H54 (cell line): ENCODE results near the gene PGAM2.

Experiments used
- DNase-seq: peaks from one replicate; pipeline ENCODE4 v3.0.0; 2011; ENCODE audit warnings: low spot score, mixed read lengths; ENCODE audit not compliant: insufficient read length
- FAIRE-seq: peaks from 3 replicates; lab custom pipeline; 2011; peaks lifted over from hg19 to GRCh38; lab: Jason Lieb, UNC
- POLR2A ChIP-seq: IDR thresholded peaks from 2 replicates; pipeline ENCODE4 v1.6.1; 2011; ENCODE audit warnings: low read depth, mild to moderate bottlenecking, low read length

PGAM2 gene

DNA sequence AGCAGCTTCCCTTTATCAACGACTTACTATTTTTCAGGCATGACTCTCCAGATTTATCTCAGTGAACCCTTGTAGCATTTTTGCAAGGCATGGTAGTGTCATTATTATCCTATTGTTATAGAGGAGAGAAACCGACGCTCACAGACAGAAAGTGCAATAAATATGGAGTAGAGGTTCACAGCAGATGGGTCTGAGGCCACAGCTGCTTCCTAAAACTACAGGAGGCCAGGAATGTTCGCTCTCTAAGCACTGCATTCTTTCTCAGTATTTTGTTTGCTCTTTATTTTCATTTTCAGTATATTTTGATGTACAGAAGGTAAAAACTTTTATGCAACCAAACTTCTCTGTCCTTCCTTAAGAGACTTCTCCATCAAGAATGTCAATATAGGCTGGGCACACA, 34.3 kb upstream of the PGAM2 start:
- FAIRE-seq (no peak), DNase-seq (no peak)
- TF ChIP-seq POLR2A = no peak

DNA sequence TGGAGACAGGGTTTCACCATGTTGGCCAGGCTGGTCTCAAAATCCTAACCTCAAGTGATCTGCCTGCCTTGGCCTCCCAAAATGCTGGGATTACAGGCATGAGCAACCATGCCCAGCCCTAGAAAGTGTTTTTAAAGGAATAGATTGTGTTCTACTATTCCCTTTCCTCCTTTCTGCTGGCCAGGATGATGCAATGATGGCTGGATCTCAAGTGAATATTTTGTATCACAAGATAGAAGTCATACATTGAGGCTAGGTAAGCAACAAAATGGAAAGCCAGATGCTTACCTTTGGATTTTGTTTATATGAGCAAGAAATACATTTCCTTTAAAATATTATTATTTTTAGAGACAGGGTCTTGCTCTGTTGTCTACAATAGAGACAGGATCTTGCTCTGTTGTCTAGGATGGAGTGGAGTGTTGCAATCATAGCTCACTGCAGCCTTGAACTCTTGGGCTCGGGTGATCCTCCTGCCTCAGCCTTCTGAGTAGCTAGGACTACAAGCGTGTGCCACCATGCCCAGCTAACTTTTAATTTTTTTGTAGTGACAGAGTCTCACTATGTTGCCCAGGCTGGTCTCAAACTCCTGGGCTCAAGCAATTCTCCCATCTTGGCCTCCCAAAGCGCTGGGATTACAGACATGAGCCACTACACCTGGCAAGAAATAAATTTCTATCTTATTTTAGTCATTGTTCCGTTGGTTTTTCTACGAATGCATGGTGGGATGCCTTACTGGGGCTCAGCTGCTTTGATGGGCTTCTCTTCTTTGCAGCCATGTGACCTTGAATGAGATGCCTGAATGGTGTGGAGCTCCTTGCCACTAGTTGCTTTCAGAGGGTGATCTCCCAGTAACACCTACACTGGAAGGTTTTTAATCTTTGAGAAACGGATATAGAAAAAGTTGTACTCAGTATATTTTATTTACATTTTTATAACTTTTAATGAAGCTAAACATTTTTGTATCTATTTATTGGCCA, 33.0 kb upstream of the PGAM2 start:
- no peak for TF ChIP-seq POLR2A
- FAIRE-seq (no peak), DNase-seq (no peak)

DNA sequence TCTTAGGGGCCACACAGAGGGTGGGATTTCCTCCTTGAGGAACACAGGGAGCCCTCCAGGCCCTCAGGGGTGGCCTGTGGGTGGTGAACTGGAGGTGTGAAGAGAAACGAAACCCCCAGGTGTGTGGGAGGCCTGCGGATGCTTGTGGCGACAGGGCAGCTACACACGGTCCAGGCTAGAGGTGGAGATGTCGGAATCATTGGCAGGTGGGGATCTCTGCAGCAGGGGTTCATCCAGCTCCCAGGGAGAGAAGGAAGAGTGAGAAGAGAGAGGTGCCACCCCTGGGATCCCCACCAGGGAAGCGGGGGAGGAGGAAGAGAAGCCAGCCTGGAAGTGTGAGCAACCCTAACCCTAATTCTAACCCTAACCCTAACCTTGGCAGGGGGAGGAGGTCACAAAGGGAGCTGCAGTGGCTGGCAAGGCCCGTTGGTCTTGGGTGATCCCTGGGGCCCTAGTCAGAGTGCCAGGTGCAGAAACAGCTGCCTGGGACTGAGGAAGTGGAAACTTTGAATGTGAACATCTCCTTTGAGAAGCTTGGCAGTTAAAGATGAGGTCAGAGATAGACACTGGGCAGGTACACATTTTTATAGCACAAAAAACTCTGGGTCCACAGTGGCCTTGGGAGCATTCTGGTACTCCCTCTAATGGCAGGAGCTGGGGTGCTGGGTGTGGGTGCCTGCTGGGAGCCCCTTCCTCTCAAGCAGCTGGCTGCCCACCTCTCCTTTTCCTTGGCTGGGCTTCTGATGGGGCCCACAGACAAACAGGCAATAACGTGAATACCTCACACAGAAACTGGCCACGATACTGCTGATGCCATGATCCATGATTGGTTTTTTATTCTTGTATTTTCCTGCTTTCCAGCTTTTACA, 31.9 kb upstream of the PGAM2 start:
- no peak for DNase-seq
- no peak for TF ChIP-seq POLR2A
- FAIRE-seq = no peak

DNA sequence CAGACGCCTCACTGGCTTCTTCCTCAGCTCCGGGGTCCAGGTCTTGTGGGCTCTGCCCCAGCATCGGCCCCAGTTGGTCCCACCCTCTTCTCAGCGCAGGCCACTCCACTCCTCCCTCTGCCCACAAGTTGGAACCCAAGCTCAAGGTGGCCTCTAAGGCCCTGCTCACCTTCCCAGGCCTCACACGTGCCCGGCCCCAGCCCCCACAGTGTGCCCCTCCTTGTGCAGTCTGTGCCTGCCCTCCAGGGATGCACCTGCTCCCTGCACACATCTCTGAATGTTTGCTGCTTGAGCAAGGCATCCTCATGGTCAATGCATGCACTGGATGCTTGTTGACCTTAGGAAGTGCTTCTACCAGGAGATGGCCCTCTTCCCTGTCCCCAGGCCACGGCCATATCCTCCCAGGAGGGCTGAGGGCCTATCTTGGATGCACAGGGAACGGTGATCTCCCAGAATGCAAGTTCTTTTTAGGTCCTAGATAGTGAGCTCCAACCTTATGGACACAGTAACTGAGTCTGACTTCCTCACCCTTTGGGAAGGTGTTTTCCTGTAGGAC, 31.0 kb upstream of the PGAM2 start:
- no peak for DNase-seq
- TF ChIP-seq POLR2A = no peak
- no peak for FAIRE-seq

DNA sequence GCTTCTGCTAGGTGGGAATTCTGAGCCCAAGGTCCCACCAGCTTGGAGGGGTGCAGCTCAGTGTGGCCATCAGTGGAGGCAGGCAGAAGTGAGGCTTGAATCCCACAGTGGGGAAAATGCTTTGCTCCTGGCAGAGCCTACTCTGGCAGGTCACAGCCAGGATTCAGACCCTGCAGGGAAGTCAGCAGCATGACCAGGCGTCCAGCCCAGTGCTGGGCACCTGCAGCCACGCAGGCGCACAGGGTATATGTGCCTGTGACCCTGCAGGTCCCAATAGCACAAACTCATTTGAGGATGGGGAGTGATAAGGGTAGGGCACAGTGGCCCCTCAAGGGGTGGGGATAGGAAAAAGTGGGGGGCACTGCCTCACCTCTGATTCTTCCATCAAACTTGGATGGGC, 30.4 kb upstream of the PGAM2 start:
- DNase-seq (no peak), FAIRE-seq (no peak)
- TF ChIP-seq POLR2A = no peak

DNA sequence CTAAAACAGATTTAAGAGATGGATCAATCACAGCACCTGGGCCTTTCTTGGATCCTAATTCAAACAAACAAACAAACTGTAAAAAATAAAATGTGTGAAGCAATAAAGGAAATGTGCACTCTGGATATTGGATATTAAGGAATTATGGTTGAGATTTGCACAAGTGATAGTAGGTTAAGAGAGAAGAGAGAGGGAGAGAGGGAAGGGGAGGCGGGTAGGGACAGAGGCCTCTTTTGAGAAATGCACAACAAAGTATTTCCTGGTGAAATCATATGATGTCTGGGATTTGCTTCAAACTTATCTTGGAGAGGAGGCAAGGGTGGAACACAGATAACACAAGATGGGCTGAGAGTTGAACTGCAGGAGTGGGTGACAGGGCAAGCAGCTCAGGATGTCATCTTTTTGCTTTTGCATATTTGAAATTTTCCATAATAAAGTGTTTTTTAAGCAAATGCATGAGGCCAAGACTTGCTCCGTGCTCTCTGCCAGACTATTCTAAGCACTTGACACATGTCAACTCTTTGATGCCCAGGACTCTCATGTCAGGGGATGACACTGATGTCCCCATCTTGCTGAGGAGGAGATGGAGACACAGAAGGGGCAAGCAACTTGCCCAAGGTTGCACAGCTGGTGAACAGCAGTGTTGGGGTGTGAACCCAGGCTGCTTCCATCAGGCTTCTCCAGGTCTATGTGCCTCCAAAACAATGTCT, 29.7 kb upstream of the PGAM2 start:
- FAIRE-seq = no peak
- DNase-seq = no peak
- no peak for TF ChIP-seq POLR2A

DNA sequence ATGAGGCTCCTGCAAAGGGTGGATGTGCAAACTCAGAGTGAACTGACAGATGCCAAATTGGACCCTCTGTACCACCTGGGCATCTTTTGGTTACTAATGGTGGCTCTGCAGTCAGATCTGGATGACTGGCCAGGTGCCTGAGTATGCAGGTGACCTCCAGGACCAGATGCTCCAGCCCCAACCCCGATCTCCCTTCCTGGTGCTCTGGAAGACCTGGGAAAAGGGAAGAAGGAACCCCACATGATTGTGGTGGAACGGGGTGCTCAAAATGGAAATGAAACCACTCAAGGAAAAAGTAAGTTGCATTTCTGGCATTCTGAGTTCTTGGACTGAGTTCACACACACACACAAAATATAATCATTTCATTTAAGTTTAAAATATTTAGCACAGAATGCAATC, 29.0 kb upstream of the PGAM2 start:
- no peak for TF ChIP-seq POLR2A
- DNase-seq (no peak), FAIRE-seq (no peak)

DNA sequence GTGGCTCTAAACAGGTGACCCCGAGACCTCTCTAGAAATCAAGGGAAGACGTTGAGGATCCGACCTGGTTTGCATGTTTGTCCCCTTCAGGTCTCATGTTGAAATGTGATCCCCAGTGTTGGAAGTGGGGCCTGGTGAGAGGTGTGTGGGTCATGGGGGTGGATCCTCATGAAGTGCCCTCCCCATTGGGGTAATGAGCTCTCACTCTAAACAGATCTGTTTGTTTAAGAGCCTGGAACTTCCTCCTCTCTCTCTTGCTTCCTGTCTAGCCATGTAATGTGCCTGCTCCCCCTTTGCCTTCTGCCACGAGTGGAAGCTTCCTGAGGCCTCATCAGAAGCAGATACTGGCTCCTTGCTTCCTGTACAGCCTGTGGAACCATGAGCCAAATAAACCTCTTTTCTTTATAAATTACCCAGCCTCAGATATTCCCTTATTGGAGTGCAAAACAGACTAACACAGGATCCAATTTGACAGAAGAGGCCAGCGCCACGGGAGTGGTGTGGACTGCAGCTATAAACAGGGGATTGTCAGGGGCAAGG, 27.8 kb upstream of the PGAM2 start:
- DNase-seq (no peak), FAIRE-seq (no peak)
- no peak for TF ChIP-seq POLR2A

DNA sequence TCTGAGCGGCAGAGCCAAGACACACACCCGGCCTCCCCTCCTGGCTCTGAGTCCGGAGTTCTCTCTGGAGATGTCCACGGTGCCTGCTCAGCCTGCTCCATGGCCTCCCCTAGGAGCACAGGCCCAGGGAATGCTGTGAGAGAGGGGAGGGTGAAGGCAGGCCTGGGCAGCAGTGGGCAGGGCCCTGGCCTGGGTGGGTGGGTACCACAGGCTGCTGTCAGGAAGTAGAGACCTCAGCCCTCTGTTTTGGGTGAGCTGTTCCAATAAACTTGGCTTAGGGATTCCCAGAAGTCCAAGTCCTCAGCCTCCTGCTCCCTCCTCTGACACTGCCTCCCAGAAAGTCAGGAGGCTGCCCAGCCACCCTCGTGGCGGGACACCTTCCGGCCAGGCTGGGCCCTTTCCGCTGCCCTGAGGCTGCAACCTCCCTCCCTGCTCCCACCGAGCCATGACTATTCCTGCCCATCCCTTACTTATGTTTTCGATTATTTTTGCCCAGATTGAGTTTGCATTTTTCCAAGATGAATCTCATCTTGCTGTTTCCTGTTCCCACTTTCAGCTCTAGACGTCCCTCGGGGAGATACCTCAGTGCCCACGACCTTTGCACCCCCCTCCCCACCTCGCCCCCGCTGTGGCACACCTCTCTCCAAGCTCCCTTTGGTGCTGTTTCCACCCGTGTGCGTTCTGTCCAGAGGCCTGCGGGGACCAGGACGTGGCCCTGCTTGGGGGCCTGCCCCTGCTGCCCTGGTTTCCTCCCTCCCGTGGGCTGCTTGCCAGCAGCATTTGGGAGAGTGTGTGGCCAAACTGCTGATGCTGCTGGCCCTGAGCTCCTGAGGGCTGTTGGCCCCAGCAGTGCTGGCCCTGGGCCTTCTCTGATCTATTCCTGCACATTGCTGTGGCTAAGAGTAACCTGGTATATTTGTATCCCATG, 22.8 kb upstream of the PGAM2 start:
- TF ChIP-seq POLR2A = peak; percentile 76
- peak; percentile 95 for DNase-seq
- no peak for FAIRE-seq

DNA sequence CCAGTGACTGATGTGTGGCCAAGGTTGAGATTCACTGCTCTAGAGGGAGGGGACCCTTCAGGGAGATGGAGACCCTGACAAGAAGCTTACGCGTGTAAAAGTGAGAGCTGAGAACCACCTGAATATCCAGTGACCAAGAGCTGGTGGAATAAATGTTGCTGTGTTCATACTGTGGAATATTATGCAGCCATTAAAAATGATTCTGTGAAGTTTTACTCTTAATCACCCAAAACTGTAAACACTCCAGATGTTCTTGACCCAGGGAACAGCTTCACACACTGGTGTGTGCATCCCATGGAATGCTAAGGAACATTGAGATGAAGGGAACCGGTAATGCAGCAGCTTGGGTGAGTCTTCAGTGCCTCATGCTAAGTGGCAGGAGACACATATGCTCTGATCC, 21.3 kb upstream of the PGAM2 start:
- TF ChIP-seq POLR2A = no peak
- DNase-seq = no peak
- FAIRE-seq = no peak

DNA sequence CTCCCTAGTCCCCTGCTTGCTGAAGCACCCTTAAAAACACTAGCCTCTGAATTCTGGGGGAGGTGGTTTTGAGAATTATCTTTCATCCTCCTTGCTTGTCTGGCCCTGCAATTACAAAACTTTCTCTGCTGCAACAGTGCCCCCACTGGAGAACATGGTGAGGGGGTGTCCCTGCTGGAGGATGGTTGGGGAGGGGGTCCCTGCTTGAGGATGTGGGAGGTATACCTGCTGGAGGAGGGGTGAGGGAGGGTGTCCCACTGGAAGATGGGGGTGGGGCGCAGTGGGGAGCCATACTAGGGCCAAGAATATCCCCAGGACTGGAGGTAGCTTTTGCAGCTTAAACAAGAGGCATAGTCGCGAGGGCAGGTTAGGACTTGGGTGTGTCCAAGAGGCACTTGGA, 20.2 kb upstream of the PGAM2 start:
- DNase-seq = no peak
- FAIRE-seq = no peak
- no peak for TF ChIP-seq POLR2A

DNA sequence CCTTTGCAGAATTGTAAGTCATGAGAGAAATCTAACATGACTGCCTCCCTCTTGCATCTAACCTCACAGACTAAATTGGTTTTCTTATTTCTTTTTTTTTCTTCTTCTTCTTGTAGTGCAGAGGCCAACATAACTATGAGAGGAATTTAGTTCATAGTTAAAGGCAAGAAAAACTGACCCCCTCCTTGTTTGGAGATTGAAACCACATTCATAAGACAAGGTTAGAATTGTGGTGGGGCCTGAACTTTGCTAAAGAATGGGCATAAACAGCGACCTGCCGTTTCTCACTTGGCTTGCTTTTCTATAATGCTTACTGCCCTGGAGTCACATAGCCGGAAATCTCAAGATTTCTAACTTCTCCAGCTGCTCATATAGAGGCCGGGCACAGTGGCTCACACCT, 19.3 kb upstream of the PGAM2 start:
- DNase-seq = no peak
- no peak for FAIRE-seq
- TF ChIP-seq POLR2A = no peak
